HG03039 (cell line): ENCODE data around the gene CDC45.
A peak's percentile ranks its signal among the peaks of the same experiment; 100 is the strongest.

Source experiments
- ATAC-seq: cut with Tn5 transposase; IDR thresholded peaks from one replicate; pipeline ENCODE4 v1.9.1; 2021; ENCODE audit warnings: mild to moderate bottlenecking, moderate library complexity; ENCODE audit not compliant: unreplicated experiment

The CDC45 gene

DNA sequence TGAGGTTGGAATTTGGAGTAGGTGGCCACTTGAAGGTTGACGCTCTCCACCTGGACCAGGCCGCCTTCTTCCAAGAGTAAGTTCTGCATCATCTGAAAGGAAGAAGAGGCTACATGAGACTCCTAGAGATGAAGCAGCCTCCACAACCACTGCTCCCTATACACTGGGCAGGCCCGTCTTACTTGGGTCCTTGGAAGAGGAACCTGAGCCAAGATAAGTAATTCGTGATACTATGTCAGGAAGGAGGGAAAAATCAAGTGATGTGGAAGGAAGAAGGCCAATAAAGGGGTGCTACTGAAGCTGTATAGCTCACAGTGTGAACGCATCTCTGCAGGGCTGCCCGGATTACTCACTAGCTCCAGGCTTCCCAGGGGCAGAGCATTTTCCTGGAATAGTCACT, 11.8 kb upstream of the CDC45 start:
- ATAC-seq, result no peak

DNA sequence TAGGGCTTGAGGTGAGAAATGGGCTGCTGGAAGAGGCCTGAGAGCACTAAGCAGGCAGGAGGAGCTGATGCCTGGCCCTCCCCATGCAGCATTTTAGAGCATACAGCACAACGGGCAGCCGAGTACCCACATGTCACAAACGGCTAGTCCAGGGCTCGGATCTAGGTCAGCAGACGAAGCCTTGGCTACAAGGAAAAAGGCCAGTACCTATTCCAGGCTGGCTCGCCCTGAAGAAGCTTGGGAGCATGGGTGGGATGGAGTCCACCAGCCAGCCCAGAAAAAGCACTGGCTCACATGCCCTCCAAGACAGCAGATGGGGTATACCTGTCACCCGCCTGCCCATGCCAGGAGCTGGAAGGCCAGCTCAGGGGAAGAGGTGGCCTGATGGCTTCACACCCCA, 10.3 kb upstream of the CDC45 start:
- ATAC-seq, result no peak

DNA sequence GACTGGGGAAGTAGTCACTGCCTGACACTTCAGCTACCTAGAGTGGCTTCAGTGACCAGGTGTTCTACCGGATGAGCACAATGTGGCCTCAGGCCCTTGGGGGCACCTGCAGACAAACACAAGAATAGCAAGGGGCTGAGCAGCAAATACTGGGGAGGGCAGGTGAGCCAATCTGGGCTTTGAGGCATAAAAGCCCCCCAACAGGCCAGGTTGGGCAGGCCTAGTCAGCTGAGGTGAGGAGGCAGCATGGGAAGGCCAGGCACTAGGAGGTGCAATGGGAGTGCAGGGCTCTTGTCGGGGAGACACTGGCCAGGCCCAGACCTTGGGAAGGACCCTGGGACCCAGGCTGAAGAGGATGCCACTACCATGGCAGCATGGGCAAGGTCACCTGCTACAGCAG, 9.7 kb upstream of the CDC45 start:
- ATAC-seq, result no peak

- no peak for ATAC-seq
Measured at GRCh38 chr22:19471572-19471971, 8.1 kb upstream of the CDC45 start.

GRCh38 chr22:19472233-19472632, 7.5 kb upstream of the CDC45 start:
- no peak for ATAC-seq

DNA sequence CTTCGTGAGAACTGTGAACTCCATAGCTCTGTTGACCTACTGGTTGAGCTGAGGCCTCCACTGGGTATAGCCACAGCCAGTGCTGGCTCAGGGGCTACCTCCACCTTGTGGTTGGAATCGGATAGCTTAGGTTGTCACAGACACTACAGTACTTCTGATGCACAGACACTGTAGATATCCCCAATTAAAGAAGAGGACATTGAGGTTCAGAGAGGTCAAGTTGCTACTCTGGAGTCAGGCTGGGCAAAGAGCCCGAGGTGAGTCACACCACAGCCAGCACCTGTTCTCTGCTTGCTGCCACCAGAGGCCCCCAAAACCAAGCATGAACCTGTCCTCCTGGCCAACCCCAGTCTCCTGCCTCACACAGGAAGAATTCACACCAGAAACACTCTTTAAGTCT, 6.1 kb upstream of the CDC45 start:
- no peak for ATAC-seq

GRCh38 chr22:19476023-19476422, 3.7 kb upstream of the CDC45 start:
- ATAC-seq, result no peak

- no peak for ATAC-seq
Measured at GRCh38 chr22:19477321-19478044, 2.2 kb upstream of the CDC45 start.

- no peak for ATAC-seq
Measured at GRCh38 chr22:19478045-19478900, 1.4 kb upstream of the CDC45 start.

DNA sequence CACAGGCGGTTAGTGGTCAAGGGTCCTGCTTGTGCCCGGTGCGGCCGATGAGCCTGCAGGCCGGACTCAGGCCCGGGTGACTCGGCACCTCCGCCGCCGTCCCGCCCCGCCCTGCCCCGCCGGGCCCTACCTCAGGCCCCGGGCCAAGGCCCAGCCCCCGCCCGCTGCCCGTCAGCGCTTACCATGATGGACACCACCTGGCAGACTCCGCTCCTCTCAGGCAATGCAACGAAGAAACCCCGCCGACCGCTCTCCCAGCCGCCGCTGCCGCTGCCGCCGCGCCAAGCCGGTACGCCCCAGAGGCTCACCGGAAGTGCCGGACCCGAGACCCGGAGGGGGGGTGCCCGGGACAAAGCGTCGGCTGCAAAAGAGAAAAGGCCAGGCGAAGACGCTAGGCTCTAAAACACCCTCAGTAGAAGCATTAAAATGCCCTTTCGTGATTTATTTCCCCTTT, 792 bp upstream of the CDC45 start, which contains the start of gene UFD1:
TSS of gene UFD1 (minus strand) at position 293 of the 454 bp plus-strand sequence. CDS start at position 185, 108 bp downstream.
- peak; percentile 40 for ATAC-seq

DNA sequence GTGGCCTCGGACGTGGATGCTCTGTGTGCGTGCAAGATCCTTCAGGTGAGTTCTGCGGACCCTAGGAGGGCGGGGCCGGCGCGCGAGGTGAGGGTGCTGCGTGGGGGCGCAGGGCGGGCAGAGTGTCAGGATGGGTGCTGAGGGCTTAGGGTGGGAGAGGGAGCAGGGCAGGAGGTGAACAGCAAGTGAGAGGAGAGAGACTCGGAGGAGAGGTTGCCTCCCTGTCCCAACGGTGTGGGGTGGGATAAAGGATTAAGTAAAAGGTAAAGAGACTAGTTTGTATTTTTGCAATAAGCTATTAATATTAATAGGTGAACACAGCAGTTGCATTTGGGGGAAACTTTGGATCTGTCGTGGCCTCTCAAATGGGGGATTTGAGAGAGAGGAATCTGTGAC, 451 bp downstream of the CDC45 start:
- no peak for ATAC-seq

DNA sequence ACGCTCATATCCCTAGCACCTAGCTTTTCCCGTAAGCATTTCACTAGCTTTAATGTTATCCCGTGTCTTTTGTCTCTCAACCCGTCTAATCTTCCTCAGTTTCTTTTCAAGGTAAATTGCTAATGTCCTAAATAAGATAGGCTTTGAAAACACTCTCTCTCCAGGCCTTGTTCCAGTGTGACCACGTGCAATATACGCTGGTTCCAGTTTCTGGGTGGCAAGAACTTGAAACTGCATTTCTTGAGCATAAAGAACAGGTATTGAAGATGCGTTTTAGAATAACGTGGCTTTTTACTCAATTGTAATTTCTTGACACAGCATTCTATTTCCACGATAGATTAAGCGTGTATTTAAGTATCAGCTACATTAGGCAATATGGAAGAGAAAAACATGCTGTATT, 1.1 kb downstream of the CDC45 start:
- ATAC-seq, result no peak

DNA sequence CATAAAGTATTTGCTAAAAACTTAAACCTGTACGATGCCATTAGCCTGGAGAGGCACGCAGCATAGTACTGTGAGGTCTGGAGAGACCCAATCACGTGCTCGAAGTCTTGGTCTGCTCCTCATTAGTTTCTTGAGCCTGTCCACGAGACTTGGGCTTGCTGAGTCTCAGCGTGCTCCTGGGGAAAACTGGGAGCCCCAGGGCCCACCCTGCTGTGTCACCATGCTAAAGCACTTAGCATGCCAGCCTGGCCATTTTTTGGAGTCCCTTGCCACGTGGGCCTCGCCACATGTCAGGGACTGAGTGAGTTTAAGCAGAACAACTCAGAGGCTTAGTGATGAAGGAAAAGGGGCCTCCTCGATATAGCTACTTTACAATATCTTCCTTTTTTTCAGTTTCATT, 2.6 kb downstream of the CDC45 start:
- no peak for ATAC-seq

DNA sequence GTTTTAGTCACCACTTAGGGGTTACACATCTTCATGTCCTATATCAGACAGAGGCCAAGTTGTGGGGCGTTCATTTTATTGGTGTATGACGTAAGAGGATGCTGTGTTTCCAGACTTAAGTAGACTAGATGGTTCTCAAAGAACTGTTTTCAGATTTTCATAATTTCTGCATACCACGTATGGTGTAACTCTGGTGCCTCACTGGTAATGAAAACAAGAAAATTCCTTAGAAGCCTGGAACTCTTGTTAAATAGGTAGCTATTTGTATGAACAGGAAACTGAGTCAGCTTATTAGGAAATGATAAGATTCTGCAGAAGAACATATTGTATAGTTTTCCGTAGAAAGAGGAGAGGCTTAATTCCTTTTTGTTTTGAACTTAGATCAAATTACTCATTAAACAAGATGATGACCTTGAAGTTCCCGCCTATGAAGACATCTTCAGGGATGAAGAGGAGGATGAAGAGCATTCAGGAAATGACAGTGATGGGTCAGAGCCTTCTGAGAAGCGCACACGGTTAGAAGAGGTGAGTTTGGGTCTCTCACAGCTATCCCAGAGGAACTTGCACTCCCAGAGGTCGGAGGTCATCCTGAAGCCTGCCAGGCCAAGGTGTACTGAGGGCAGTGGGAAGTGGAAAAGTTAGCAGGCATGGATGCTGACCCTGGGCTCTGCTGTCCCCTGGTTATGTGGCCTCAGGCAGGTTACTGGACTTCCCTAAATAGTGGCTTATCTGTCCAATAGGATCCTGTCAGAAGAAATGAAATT, 3.9 kb downstream of the CDC45 start:
- no peak for ATAC-seq

DNA sequence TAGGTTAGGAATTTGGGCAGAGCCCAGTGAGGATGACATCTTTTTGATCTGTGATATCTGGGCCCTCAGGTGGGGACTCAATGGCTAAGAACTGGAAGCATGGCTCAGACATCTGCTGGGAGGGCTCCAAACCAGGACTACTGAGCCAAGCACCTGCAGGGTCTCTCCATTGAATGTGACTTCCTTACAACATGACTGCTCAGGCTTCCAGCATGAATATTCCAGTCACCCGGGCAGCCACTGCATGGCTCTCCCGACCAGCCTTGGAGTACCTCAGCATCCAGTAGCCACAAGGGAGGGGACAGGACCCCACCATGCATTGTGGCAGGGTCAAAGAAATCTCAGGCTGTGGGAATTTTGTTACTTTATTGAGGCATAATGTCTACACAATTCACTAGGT, 8.6 kb downstream of the CDC45 start:
- ATAC-seq, result no peak

- ATAC-seq, result no peak
Measured at GRCh38 chr22:19488884-19489843, 9.4 kb downstream of the CDC45 start.

GRCh38 chr22:19490628-19491230, 11.0 kb downstream of the CDC45 start:
- ATAC-seq, result no peak

DNA sequence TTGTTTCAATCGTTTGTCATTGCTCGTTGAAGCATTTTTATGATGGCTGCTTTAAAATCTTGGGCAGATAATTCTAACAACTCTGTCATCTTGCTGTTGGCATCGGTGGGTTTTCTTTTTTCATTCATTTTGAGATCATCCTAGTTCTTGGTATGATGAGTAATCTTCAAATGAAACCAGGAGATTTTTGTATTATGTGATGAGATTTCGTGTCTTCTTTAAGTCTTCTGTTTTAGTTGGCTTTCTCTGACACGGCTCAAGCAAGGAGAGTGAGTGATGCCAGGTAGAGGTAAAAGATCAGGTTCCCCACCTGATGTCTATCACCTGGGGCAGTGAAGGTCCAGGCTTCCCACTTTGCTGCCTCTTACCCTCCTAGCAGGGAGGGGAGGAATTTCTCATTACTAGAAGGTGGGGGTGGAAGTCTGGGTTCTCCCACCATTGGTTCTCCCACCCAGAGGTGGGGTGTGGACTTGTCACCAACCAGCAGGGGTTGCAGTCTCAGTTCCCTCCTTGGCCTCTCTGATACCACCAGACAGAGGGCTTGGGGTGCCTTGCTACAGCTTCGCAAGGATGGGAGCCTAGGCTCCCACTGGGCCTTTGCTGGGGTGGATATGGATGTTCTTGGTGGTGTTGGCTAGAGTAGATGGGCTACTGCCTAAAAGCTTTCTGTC, 12.9 kb downstream of the CDC45 start:
- ATAC-seq, result no peak

GRCh38 chr22:19494001-19494560, 14.4 kb downstream of the CDC45 start:
- no peak for ATAC-seq
